HG03060 (cell line): ENCODE results near the gene CELF4.

ENCODE experiments used
- ATAC-seq: cut with Tn5 transposase; IDR thresholded peaks from one replicate; pipeline ENCODE4 v1.9.1; 2021; ENCODE audit warnings: low read depth, moderate number of reproducible peaks; ENCODE audit not compliant: unreplicated experiment

Gene CELF4

GRCh38 chr18:37575646-37576045 lies 10.0 kb upstream of the CELF4 start:
- no peak for ATAC-seq

DNA sequence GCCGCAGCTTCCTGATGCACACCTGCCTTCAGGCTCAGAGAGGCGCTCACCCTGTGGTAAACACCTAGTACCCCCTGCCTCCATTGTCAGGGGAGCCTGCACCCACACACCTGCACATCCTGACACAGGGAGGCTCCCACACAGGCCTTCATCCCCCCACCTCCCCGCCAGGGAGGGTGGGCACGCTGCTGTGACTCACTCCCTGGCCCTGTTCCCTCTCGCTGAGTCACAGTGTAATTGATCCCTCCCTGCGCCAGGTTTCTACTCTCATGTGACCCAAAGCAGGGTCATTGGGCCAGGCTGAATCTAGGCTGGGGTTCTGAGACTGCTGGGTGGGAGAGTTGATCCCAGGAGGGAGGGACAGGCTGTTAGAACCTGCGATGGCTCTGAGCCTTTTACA lies 8.5 kb upstream of the CELF4 start:
- ATAC-seq, result no peak

DNA sequence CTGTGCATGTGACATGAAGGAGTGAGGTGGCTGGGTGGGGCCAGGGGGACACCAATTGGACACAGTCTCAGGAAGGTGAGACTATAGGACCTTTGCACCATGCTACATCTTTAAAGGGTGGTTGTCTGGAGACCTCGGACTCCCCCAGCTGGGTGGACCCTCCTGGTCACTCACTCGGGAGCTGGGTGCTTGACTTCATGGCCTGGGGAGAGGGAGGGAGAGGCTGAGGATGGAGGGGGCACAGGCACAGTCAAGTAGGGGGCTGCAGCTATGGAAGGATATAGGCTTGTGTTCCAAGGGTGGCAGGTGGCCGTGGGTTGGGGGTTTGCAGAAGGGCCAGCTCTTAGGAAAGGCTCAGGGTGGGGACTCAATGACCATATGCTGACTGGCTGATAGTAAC lies 7.1 kb upstream of the CELF4 start:
- ATAC-seq, result no peak

DNA sequence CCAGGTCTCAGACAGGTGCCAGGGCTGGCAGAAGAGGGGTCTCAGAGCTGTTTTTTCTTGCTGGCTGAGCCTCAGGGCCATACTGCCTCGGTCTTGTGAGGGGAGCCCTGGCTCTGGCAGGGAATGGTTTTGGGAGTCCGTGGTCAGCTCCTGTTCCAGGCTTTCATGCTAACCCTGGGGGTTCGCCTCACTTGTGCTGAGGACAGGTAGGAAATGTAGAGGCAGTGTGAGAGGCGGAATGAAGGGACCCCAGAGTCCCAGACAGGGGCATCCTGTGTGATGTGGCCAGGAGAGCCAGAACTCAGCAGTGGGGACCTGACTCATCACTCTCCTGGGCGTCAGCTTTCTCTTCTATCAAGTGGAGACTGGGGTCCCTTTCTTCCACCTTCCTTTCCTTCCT lies 5.7 kb upstream of the CELF4 start:
- no peak for ATAC-seq

DNA sequence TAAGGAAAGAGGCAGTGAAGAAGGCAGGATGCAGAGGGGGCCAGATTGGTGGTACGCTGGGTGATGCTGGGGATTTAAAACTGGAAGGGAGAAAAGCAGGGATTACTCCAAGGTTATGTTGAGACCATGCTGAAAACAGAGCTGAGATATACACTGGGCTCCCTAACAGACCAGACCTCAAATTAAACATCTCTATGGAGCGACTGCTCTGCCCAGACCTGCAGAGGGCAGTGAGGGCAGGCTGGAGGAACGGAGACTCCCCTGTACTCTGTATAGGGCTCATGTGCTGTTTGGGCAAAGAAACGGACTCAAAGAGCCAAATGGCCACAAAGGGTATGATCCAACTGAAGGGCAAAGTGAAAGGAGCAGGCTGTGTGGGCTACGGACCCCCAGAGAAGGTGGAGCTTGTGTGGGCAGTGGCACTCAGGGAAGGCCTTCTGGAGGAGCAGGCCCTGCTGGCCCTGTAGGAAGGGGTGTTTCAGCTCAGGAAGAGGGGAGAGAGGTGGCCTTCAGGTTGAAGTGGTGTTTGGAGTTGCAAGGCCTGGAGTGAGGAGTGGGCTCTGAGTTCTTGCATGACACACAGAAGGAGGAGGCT lies 4.8 kb upstream of the CELF4 start:
- ATAC-seq, result no peak

GRCh38 chr18:37568671-37569070 lies 3.1 kb upstream of the CELF4 start:
- no peak for ATAC-seq

GRCh38 chr18:37567994-37568359 lies 2.4 kb upstream of the CELF4 start:
- no peak for ATAC-seq

DNA sequence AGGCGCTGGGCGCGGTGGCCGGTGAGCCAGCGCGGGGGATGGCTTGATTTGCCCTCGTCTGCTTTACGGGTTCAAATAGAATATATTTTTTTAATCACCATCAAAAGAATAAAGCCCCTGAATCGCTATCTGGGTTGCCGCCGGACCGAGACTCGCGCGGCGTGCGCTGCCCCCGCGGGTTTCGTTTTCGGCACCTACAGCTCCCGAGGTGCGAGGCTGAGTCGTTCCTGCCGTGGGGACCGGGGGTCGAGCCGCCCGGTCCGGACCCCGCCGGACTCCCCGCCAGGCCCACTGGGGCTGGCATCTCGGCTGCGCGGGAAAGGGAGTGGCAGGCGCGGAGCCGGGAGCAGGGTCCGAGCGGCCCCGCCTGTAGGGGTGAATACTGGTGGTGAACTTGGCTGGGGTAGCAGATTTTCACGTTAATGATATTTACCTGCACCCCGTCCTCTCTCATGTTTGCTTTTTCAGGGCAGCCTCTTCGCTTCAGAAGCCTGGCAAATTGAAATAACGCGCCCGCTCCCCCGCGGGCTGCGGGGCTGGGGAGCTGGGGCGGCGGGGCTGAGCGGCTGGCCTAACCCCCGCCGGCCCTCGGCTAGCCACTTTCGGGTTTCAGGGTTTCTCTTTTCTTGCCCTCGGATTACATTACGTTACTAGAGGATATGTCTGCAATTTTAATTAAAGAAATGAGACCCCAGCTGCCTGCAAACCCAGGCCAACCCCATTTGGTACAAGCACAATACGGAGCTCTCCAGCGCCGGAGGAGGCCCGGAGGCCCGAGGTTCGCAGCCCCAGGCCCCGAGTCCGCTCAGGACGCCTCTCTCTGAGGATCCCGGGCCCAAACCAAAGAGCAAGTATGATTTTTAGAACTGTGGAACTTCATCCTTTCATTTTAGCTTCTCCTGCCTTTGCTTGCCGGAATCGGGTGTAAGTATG lies 1.7 kb upstream of the CELF4 start:
- no peak for ATAC-seq

DNA sequence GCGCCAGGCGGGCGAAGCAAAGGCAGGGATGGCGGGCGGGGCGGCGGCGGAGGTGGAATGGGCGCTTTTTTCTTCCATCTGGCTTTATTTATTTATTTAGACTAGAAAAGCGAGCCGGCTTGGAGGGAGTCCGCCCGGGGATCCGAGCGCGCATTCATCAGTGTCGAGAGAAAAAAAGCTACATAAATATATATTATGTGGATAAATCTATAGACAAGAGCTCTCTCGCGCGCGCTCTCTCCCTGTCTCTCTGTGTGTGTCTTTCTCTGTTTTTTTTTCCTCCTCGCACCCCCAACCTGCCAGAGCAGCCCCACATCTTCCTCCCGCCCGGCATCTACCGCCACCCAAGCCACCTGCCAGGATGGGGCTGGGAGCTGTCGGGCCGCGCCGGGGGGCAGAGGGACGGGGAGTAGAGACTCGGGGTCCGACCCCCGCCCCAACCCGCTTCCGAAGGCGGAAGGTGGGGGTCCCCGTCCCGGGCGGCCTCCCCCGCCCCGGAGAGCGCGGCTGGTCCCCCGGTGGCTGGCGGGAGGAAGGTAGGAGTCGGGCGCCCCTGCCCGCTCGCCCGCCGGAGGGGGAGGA lies 972 bp upstream of the CELF4 start:
- no peak for ATAC-seq

GRCh38 chr18:37565977-37566478 lies 430 bp upstream of the CELF4 start:
- no peak for ATAC-seq

GRCh38 chr18:37564711-37565100 lies 892 bp downstream of the CELF4 start:
- no peak for ATAC-seq

DNA sequence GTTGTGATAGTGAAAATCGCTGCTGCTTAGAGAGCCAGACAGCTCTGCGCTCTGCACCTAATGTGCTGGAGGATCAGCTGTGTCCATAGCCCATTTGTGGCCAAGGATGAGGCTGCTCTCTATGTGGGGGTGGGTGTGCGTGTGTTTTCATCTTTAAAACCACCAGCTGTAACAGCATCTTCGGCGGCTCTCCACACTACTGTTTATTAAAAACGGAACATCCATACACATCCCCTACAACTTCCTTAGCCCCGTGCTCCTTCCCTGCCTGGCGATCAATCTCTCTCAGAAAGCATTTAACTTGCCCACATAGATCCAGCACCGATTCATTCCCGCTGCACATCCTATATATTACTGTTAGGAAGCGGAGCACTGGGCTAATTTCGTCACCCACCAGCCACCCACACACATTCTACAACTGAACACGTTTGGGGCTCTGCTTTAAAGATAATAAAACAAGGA lies 1.6 kb downstream of the CELF4 start:
- no peak for ATAC-seq

- no peak for ATAC-seq
Observed at GRCh38 chr18:37561986-37562385, 3.6 kb downstream of the CELF4 start.

DNA sequence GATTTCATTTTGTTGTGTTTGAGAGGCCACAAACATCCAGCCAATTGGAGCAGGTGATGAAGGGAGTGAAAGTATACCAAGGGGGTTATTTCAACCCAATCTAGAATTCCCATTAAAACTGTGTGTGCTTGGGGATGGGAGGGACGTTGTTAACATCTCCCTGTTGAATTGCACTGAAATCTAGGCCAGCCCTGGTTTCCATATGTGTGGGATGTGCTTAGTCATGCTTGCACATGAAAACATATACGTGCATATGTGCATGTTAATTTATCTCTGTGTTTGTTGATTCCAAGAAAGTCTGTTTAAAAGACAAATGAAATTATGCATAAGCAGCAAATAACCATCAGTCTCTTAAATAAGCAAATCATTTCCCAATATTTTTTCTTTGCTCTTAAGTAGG lies 5.6 kb downstream of the CELF4 start:
- no peak for ATAC-seq

DNA sequence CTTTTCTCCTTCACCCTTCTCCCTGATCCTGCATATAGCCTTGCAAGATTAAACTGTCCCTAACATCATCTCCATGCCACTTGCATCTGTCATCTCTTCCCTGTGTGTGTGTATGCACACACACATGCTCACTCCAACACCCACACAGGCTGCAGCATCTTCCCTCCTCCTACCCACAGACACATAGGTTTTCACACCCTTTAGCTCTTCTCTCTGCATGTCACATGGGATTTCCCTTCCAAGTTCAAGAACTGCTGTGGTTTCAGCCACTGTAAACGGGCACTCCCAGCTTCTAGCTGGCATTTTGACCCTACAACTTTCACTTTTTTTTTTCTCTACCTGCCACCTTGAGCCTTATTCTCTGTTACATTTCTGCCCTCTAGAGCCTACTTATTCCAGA lies 6.4 kb downstream of the CELF4 start:
- no peak for ATAC-seq

- no peak for ATAC-seq
Observed at GRCh38 chr18:37554399-37554787, 11.2 kb downstream of the CELF4 start.

DNA sequence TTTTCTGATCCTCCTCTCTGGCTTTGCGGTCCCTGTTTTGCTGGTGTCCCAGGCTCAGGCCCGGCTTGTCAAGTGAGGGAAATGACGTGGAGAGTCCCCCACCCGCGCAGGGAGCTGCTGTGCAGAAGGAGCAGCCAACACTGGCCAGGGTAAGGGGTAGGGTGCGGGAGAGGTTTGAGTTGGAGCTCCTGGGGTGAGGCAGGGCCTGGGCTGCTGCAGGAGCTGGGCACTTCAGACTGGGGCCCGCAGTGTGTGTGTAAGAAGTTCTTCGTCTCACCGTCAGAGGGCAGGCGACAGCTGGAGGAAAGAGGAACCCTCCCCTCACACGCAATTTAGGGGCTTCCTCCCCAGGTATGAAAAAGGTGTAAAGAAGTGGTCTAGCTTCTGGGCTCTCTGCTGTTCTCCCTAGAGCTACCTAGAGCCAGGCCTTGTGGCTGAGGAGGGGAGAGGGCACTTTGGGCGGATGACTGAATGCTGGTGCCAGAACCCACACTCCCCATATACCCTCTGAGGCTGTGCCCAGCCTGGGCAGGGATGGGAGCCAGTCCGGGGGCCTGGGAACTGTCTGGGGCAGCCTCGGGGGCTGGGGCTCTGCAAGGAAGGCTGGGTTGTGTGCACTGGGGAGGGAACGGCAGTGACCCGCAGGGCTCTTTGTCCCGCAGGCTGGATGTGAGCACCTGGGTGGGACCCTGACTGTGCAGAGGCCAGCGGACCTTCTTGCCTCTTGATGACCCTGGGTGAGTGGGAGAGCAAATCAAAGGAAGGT lies 11.8 kb downstream of the CELF4 start:
- ATAC-seq, result no peak

GRCh38 chr18:37552286-37552685 lies 13.3 kb downstream of the CELF4 start:
- ATAC-seq, result no peak

DNA sequence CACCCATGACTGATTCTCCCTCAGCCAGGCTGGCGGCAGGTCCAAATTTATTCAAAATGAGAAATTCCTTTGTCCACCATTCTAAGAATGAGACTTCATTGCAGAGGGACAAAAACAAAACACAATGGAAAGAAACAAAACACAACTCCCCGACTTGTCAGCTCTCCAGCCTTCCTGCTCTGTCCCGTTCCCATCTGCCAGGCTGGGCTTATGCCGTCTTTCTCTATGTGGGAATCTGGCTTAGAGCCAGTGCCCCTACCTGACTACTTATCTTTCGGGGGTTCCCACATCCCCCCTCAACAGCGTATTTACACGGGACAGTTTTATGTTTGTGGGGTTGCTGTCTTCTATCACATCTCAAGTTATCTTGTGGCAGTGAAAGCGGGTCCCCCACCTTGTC lies 13.8 kb downstream of the CELF4 start:
- ATAC-seq, result no peak

DNA sequence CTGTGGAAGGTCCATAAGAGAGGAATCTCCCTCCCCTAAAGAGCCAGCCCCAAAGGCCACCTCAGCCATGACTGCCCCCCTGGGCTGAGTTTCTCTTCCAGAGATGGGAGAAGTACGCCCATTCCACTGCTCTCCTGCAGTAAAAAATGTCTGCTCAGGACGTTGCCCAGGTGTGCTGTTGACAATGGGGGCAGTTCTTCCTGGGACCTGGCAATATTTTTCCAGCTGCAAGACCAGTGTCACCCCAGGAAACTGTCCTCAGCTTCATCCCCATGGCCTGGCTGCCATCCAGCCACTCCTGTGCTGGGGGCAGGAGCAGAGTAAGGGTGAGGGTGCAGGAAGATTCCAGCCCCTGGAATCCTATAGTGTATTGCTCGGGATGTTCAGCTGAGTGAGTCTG lies 14.3 kb downstream of the CELF4 start:
- no peak for ATAC-seq
